HL-60 (cell line): Measurements from ENCODE around the gene FAM200B.

Experiments
- DNase-seq, 2 experiments: peaks; one replicate each; pipeline ENCODE4 v3.0.0-alpha.2; 2010 to 2020; ENCODE audit warnings: low read depth in 1 of 2, low spot score in 1 of 2
- H3K27ac ChIP-seq: fragments of 250-450 bp; sonication (Bioruptor Pico); replicated peaks from 2 replicates; pipeline ENCODE4 v1.5.1; 2020; ENCODE audit warnings: mild to moderate bottlenecking, moderate library complexity
- H3K27me3 ChIP-seq: fragments of 250-450 bp; sonication (Bioruptor Pico); 2 replicates; pipeline ENCODE4 v1.5.1; 2021; ENCODE audit warnings: mild to moderate bottlenecking, moderate library complexity; ENCODE audit not compliant: insufficient read depth, poor library complexity, severe bottlenecking
- H3K4me3 ChIP-seq: replicated peaks from 2 replicates; pipeline ENCODE4 v1.5.1; 2011; ENCODE audit warnings: mild to moderate bottlenecking, control low read depth, low read length; ENCODE audit not compliant: insufficient read depth
- GABPA ChIP-seq: IDR thresholded peaks from 2 replicates; pipeline ENCODE4 v1.6.1; 2012; ENCODE audit warnings: low read depth
- POLR2AphosphoS5 ChIP-seq: IDR thresholded peaks from 2 replicates; pipeline ENCODE4 v1.6.1; 2012; ENCODE audit warnings: low read depth
- SPI1 ChIP-seq: IDR thresholded peaks from 2 replicates; pipeline ENCODE4 v1.6.1; 2012; ENCODE audit warnings: low read depth, mild to moderate bottlenecking, borderline replicate concordance
- TF ChIP-seq, protein P1 (sequence below): IDR thresholded peaks from 2 replicates; pipeline ENCODE4 v1.6.1; 2012; ENCODE audit warnings: low read depth; ENCODE audit not compliant: insufficient replicate concordance
- TF ChIP-seq, protein P2 (sequence below): IDR thresholded peaks from one replicate; pipeline ENCODE4 v1.5.1; 2011; ENCODE audit warnings: low read length, control low read depth, inconsistent platforms; ENCODE audit not compliant: insufficient read depth

FAM200B gene

DNA sequence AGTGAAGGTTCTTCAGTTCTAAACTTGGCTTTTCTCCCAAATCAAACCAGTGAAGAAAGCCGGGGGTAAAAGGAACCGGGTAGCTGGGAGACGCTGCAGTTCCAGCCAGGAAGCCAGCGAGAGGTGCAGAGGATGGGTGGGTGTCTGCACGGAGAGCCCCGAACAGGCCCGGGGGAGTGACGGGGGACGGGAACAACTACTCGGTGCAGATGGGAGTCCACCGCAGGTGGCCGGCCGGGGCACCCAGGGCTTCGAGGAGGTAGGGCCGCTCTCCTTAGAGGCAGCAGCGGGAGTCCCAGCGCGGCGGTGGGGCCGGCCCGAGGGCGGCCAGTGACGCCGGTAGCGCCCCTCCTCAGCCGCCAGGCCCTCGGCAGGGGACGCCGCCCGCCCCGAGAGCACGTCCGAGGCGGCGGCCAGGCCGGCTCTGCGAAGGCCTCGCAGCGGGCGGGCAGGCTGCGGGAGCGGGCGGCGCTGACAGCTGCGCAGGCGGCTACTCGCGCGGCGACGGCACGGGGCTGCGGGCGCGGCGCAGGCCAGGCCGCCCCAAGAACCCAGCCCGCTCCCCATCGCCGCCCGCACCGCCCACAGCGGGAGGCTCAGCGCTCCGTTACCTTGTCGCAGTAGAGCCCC, 26.9 kb upstream of the FAM200B start:
- TF ChIP-seq POLR2AphosphoS5 (no peak), SPI1 (no peak), GABPA (no peak)
- TF ChIP-seq, protein P1, sequence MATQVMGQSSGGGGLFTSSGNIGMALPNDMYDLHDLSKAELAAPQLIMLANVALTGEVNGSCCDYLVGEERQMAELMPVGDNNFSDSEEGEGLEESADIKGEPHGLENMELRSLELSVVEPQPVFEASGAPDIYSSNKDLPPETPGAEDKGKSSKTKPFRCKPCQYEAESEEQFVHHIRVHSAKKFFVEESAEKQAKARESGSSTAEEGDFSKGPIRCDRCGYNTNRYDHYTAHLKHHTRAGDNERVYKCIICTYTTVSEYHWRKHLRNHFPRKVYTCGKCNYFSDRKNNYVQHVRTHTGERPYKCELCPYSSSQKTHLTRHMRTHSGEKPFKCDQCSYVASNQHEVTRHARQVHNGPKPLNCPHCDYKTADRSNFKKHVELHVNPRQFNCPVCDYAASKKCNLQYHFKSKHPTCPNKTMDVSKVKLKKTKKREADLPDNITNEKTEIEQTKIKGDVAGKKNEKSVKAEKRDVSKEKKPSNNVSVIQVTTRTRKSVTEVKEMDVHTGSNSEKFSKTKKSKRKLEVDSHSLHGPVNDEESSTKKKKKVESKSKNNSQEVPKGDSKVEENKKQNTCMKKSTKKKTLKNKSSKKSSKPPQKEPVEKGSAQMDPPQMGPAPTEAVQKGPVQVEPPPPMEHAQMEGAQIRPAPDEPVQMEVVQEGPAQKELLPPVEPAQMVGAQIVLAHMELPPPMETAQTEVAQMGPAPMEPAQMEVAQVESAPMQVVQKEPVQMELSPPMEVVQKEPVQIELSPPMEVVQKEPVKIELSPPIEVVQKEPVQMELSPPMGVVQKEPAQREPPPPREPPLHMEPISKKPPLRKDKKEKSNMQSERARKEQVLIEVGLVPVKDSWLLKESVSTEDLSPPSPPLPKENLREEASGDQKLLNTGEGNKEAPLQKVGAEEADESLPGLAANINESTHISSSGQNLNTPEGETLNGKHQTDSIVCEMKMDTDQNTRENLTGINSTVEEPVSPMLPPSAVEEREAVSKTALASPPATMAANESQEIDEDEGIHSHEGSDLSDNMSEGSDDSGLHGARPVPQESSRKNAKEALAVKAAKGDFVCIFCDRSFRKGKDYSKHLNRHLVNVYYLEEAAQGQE = no peak
- TF ChIP-seq, protein P2, sequence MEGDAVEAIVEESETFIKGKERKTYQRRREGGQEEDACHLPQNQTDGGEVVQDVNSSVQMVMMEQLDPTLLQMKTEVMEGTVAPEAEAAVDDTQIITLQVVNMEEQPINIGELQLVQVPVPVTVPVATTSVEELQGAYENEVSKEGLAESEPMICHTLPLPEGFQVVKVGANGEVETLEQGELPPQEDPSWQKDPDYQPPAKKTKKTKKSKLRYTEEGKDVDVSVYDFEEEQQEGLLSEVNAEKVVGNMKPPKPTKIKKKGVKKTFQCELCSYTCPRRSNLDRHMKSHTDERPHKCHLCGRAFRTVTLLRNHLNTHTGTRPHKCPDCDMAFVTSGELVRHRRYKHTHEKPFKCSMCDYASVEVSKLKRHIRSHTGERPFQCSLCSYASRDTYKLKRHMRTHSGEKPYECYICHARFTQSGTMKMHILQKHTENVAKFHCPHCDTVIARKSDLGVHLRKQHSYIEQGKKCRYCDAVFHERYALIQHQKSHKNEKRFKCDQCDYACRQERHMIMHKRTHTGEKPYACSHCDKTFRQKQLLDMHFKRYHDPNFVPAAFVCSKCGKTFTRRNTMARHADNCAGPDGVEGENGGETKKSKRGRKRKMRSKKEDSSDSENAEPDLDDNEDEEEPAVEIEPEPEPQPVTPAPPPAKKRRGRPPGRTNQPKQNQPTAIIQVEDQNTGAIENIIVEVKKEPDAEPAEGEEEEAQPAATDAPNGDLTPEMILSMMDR = no peak
- Histone ChIP-seq H3K27me3 (no peaks in the 10 kb centered on the region), H3K4me3 (peak overlapping the region; percentile 74), H3K27ac (peak overlapping the region; percentile 96)
- peak in 1 of 2 experiments; percentile 45 for DNase-seq

GRCh38 chr4:15655223-15656037, 26.2 kb upstream of the FAM200B start, which contains the start of gene FBXL5:
Gene FBXL5, minus strand, starts transcription at chr4:15655357. Its CDS starts 70 bp downstream, at chr4:15655287.
- TF ChIP-seq GABPA (no peak), SPI1 (no peak), POLR2AphosphoS5 (peak; percentile 84)
- TF ChIP-seq, protein P2 = no peak
- TF ChIP-seq, protein P1 = no peak
- peak; percentile 72 to 80 for DNase-seq

GRCh38 chr4:15656038-15656470, 25.6 kb upstream of the FAM200B start:
- Histone ChIP-seq H3K4me3 (peak overlapping the region; percentile 15; the same call in 1 of the 2 replicates), H3K27me3 (no peaks in the 10 kb centered on the region), H3K27ac (peak overlapping the region; percentile 96)
- no peak for DNase-seq
- TF ChIP-seq, protein P2 = no peak
- TF ChIP-seq, protein P1 = no peak
- TF ChIP-seq POLR2AphosphoS5 (no peak), GABPA (no peak), SPI1 (no peak)

More at GRCh38 chr4:15655223-15656037, 26.2 kb upstream of the FAM200B start, which contains the start of gene FBXL5:
- Histone ChIP-seq H3K4me3 (peak within 1 kb of the TSS; percentile 74), H3K27me3 (no peaks in the 10 kb centered on the region), H3K27ac (peak within 1 kb of the TSS; percentile 96)
